SK-N-SH (cell line): ENCODE measurements around the gene FAM3C. TPM values are rescaled to one million over a fixed set of nuclear protein-coding genes. Genes with fewer than 3 reads are reported as not detected.

Experiments
- CTCF ChIA-PET: fragments of 300-600, 350-600 bp; formaldehyde crosslinking; extraction: SDS; loops from one replicate; lab custom pipeline; 2021; lab: Yijun Ruan, JAX
- POLR2A ChIA-PET: fragments of 350-600 bp; sonication (Branson Sonifier 250); formaldehyde crosslinking; extraction: SDS; loops from one replicate; lab custom pipeline; 2020; ENCODE audit warnings: antibody characterized with exemption, inconsistent platforms; lab: Yijun Ruan, JAX
- DNase-seq: peaks from one replicate; pipeline ENCODE4 v3.0.0; 2012
- H2AFZ ChIP-seq: fragments of 200-600 bp; sonication (generic); 2 replicates; pipeline ENCODE4 v1.8.1; 2016; ENCODE audit warnings: antibody characterized with exemption, mild to moderate bottlenecking, low read depth
- H3F3A ChIP-seq: fragments of 200-600 bp; sonication (generic); replicated peaks from 2 replicates; pipeline ENCODE3; 2016; ENCODE audit warnings: antibody characterized with exemption, mild to moderate bottlenecking; ENCODE audit not compliant: insufficient read depth
- H3K27ac ChIP-seq, 2 experiments: fragments of 200-500 bp in 1 of 2; fragments of 200-600 bp in 1 of 2; sonication (Bioruptor generic) in 1 of 2; sonication (generic), shearing (Covaris generic) in 1 of 2; 2 replicates each; pipeline versions ENCODE4 v1.5.1 to v1.6.1; 2014 to 2016; ENCODE audit warnings: low read depth in 2 of 2, inconsistent platforms in 1 of 2, low read length in 1 of 2, mild to moderate bottlenecking in 1 of 2, mixed read lengths in 1 of 2
- H3K27me3 ChIP-seq: fragments of 200-600 bp; sonication (generic), shearing (Covaris generic); 2 replicates; pipeline ENCODE4 v1.6.1; 2016; ENCODE audit warnings: mixed run types; ENCODE audit not compliant: insufficient read depth
- H3K36me3 ChIP-seq, 2 experiments: fragments of 200-500 bp in 1 of 2; fragments of 200-600 bp in 1 of 2; sonication (Bioruptor generic) in 1 of 2; sonication (generic) in 1 of 2; replicated peaks in 1 of 2; 2 replicates each; pipeline versions ENCODE3 to v1.5.1; 2014 to 2016; ENCODE audit warnings: low read length in 1 of 2, mild to moderate bottlenecking in 1 of 2; ENCODE audit not compliant: insufficient read depth in 2 of 2, control insufficient read depth in 1 of 2
- H3K4me1 ChIP-seq, 2 experiments: fragments of 200-500 bp in 1 of 2; fragments of 200-600 bp in 1 of 2; sonication (Bioruptor generic) in 1 of 2; sonication (generic), shearing (Covaris generic) in 1 of 2; 2 replicates each; pipeline versions ENCODE4 v1.5.1 to v1.6.1; 2014 to 2016; ENCODE audit warnings: low read depth in 1 of 2, low read length in 1 of 2, mixed run types in 1 of 2; ENCODE audit not compliant: insufficient read depth in 2 of 2, control insufficient read depth in 1 of 2
- H3K4me2 ChIP-seq: fragments of 200-600 bp; sonication (generic), shearing (Covaris generic); 2 replicates; pipeline ENCODE4 v1.6.1; 2017; ENCODE audit warnings: mixed run types
- H3K4me3 ChIP-seq, 2 experiments: fragments of 200-500 bp in 1 of 2; fragments of 200-600 bp in 1 of 2; sonication (Bioruptor generic) in 1 of 2; sonication (generic), shearing (Covaris generic) in 1 of 2; 2 replicates each; pipeline versions ENCODE4 v1.5.1 to v1.8.1; 2014 to 2016; ENCODE audit warnings: low read depth in 2 of 2, inconsistent platforms in 1 of 2, low read length in 1 of 2, mild to moderate bottlenecking in 1 of 2, mixed read lengths in 1 of 2, moderate library complexity in 1 of 2
- H3K79me2 ChIP-seq: fragments of 200-600 bp; sonication (generic); 2 replicates; pipeline ENCODE4 v1.8.1; 2017; ENCODE audit warnings: mild to moderate bottlenecking; ENCODE audit not compliant: insufficient read depth
- H3K9ac ChIP-seq: fragments of 200-600 bp; sonication (generic); 2 replicates; pipeline ENCODE4 v1.6.1; 2017; ENCODE audit warnings: mixed run types
- H3K9me2 ChIP-seq: fragments of 200-600 bp; sonication (generic); 2 replicates; pipeline ENCODE4 v1.6.1; 2017; ENCODE audit warnings: mixed run types
- H3K9me3 ChIP-seq: fragments of 200-600 bp; sonication (generic); 2 replicates; pipeline ENCODE4 v1.6.1; 2017; ENCODE audit warnings: mixed run types, mild to moderate bottlenecking, moderate library complexity
- H4K20me1 ChIP-seq: fragments of 200-600 bp; sonication (generic); 2 replicates; pipeline ENCODE4 v1.6.1; 2017; ENCODE audit warnings: mild to moderate bottlenecking, mixed run types; ENCODE audit not compliant: insufficient read depth
- CHD2 ChIP-seq: fragments of 150-350 bp; IDR thresholded peaks from 2 replicates; pipeline ENCODE4 v1.6.1; 2018; ENCODE audit warnings: low read length; ENCODE audit not compliant: partially characterized antibody
- CTCF ChIP-seq: fragments of 200-600 bp; sonication (generic); IDR thresholded peaks from 2 replicates; pipeline ENCODE4 v1.6.1; 2017; ENCODE audit warnings: antibody characterized with exemption, mild to moderate bottlenecking, moderate library complexity
- ELF1 ChIP-seq: IDR thresholded peaks from 2 replicates; pipeline ENCODE4 v1.4.0; 2012
- EP300 ChIP-seq, 2 experiments: IDR thresholded peaks; 2 replicates each; pipeline versions ENCODE4 v1.4.0 to v1.6.1; 2012; ENCODE audit warnings: borderline replicate concordance in 1 of 2, low read depth in 1 of 2, low read length in 1 of 2
- EZH2phosphoT487 ChIP-seq: fragments of 200-600 bp; sonication (generic); IDR thresholded peaks from 2 replicates; pipeline ENCODE4 v1.6.1; 2017; ENCODE audit warnings: low read depth, mixed run types, mild to moderate bottlenecking, antibody characterized with exemption, moderate library complexity, borderline replicate concordance
- FOXM1 ChIP-seq: IDR thresholded peaks from 2 replicates; pipeline ENCODE4 v1.4.0; 2012; ENCODE audit warnings: low read depth, mild to moderate bottlenecking
- GABPA ChIP-seq: IDR thresholded peaks from 2 replicates; pipeline ENCODE4 v1.4.0; 2012; ENCODE audit warnings: low read depth, mild to moderate bottlenecking
- MEF2A ChIP-seq: IDR thresholded peaks from 2 replicates; pipeline ENCODE4 v1.4.0; 2012; ENCODE audit warnings: low read depth, borderline replicate concordance
- MXI1 ChIP-seq: IDR thresholded peaks from 2 replicates; pipeline ENCODE4 v1.6.1; 2012; ENCODE audit warnings: mild to moderate bottlenecking, low read depth, low read length, improper control_type of control experiment
- NRF1 ChIP-seq: IDR thresholded peaks from 2 replicates; pipeline ENCODE4 v1.6.1; 2012; ENCODE audit warnings: low read depth, mild to moderate bottlenecking, low read length
- PBX3 ChIP-seq: IDR thresholded peaks from 2 replicates; pipeline ENCODE4; 2012
- POLR2AphosphoS5 ChIP-seq: IDR thresholded peaks from 2 replicates; pipeline ENCODE4 v1.6.1; 2012; ENCODE audit warnings: low read depth, low read length
- RCOR1 ChIP-seq: fragments of 150-350 bp; IDR thresholded peaks from 2 replicates; pipeline ENCODE4 v1.6.1; 2017; ENCODE audit warnings: antibody characterized with exemption, low read length
- REST ChIP-seq: IDR thresholded peaks from 2 replicates; pipeline ENCODE4 v1.6.1; 2012; ENCODE audit warnings: mild to moderate bottlenecking, low read depth, low read length, moderate library complexity
- RXRA ChIP-seq: IDR thresholded peaks from 2 replicates; pipeline ENCODE4 v1.4.0; 2012; ENCODE audit warnings: low read depth, mild to moderate bottlenecking, borderline replicate concordance
- SIN3A ChIP-seq: IDR thresholded peaks from 2 replicates; pipeline ENCODE4 v1.6.1; 2012; ENCODE audit warnings: low read depth, mild to moderate bottlenecking, low read length, moderate library complexity, borderline replicate concordance
- SMC3 ChIP-seq: IDR thresholded peaks from 2 replicates; pipeline ENCODE4 v1.6.1; 2012; ENCODE audit warnings: low read depth, low read length, improper control_type of control experiment
- USF1 ChIP-seq: IDR thresholded peaks from 2 replicates; pipeline ENCODE4 v1.4.0; 2012; ENCODE audit warnings: low read depth, borderline replicate concordance
- WGBS: methylation state at CpG from one replicate; pipeline ENCODE4 v1.1.6; 2017; ENCODE audit warnings: low lambda C conversion rate; 5-methylcytosine and 5-hydroxymethylcytosine counted together
- polyA plus RNA-seq, 3 experiments: library from polyadenylated mRNA; depleted of rRNA; stranded (reverse); fragments of >200 nt; gene quantifications; 2 replicates each; pipeline ENCODE4 v1.2.3, GENCODE V29; 2012

The FAM3C gene
- polyA plus RNA-seq, 1 of the 3 experiments (the other 2 are of a cell fraction), result 80.0 TPM

GRCh38 chr7:121327671-121328070, 68.4 kb downstream of the FAM3C start:
- Histone ChIP-seq H4K20me1 (no peaks in the 10 kb centered on the region), H3K9ac (no peak overlapping the region), H3K79me2 (no peaks in the 10 kb centered on the region), H3K9me2 (no peaks in the 10 kb centered on the region), H3K4me1 (peaks cover 17 to 25% of the 10 kb centered on the region in 2 experiments; a peak in 3 of 4 replicates), H3K27ac (no peak overlapping the region), H3F3A (peaks cover 3% of the 10 kb centered on the region), H3K4me2 (no peak overlapping the region), H3K27me3 (peaks cover 50% of the 10 kb centered on the region), H3K4me3 (no peak overlapping the region), H2AFZ (no peak overlapping the region), H3K9me3 (no peaks in the 10 kb centered on the region), H3K36me3 (no peaks in the 10 kb centered on the region)
- DNase-seq, result no peak
- POLR2A ChIA-PET, result no interaction called here
- CTCF ChIA-PET, result interaction anchor here (0.8 to 1.3 kb wide), 2 partner anchors 17 to 522 kb away, joined by 3 to 4 read pairs; no protein-coding TSS in a partner anchor
- no peak for TF ChIP-seq SIN3A
- no peak for TF ChIP-seq RCOR1
- no peak for TF ChIP-seq GABPA
- no peak for TF ChIP-seq EZH2phosphoT487
- TF ChIP-seq RXRA, result no peak
- TF ChIP-seq CHD2, result no peak
- TF ChIP-seq SMC3, result no peak
- TF ChIP-seq POLR2AphosphoS5, result no peak
- no peak for TF ChIP-seq USF1
- TF ChIP-seq NRF1, result no peak
- no peak for TF ChIP-seq CTCF
- no peak for TF ChIP-seq PBX3
- TF ChIP-seq REST, result no peak
- no peak for TF ChIP-seq EP300 (IDR thresholded peaks at IDR 0.05; ENCODE audit: borderline replicate concordance in 1 of 2, low read depth in 1 of 2, low read length in 1 of 2)
- TF ChIP-seq FOXM1, result no peak
- no peak for TF ChIP-seq MXI1
- TF ChIP-seq ELF1, result no peak
- no peak for TF ChIP-seq MEF2A
- WGBS, result 77% methylated on average over 5 of the region's 5 CpGs
